ENCODE results near the gene IQCE.

IQCE gene

DNA sequence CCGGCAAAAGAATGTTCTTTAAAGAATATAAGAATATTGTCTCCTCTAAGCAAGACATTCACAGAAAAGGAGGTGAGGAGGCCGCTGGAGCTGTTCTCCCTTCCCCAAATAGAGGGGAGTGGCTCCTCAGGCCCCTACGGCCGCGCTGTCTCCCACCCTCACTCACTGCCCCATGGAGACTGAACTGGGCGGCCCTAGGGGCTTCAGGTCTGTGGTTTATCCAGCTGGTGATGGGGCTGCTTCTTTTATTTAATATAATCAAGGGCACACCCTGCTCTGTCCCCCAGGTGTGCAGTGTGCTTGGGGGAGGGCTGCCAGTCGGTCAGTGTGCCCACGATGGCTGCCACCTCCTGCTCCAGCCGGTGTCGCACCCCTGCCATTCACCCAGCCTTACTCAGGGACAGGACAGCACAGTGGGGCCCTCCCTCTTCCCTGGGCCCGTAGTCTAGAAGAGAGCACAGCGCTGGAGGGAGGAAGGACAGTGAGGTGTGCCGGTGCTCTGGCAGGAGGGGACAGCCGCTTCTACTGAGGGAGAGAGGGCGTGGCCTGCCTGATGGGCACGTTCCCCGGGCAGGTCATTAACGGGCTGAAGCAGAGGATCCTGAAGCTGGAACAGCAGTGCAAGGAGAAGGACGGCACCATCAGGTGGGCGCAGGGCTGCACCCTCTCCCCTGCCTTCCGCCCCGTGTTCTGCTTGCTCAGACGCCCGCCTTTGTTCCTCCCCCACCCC is 23.4 kb downstream of the IQCE start:
- CTCF ChIA-PET = interaction anchor here (0.6 kb wide), 2 partner anchors 25 to 32 kb away, joined by 3 to 4 read pairs; no protein-coding TSS in a partner anchor
- TF ChIP-seq, protein P1, sequence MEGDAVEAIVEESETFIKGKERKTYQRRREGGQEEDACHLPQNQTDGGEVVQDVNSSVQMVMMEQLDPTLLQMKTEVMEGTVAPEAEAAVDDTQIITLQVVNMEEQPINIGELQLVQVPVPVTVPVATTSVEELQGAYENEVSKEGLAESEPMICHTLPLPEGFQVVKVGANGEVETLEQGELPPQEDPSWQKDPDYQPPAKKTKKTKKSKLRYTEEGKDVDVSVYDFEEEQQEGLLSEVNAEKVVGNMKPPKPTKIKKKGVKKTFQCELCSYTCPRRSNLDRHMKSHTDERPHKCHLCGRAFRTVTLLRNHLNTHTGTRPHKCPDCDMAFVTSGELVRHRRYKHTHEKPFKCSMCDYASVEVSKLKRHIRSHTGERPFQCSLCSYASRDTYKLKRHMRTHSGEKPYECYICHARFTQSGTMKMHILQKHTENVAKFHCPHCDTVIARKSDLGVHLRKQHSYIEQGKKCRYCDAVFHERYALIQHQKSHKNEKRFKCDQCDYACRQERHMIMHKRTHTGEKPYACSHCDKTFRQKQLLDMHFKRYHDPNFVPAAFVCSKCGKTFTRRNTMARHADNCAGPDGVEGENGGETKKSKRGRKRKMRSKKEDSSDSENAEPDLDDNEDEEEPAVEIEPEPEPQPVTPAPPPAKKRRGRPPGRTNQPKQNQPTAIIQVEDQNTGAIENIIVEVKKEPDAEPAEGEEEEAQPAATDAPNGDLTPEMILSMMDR (conservative IDR thresholded peaks at IDR 0.05; ENCODE audit: low read depth) = no peak
- DNase-seq (ENCODE audit: low spot score) = no peak
- no peak overlapping the region for H3K27ac ChIP-seq
- POLR2A ChIA-PET (ENCODE audit: low non-redundant PET) = no interaction called here

DNA sequence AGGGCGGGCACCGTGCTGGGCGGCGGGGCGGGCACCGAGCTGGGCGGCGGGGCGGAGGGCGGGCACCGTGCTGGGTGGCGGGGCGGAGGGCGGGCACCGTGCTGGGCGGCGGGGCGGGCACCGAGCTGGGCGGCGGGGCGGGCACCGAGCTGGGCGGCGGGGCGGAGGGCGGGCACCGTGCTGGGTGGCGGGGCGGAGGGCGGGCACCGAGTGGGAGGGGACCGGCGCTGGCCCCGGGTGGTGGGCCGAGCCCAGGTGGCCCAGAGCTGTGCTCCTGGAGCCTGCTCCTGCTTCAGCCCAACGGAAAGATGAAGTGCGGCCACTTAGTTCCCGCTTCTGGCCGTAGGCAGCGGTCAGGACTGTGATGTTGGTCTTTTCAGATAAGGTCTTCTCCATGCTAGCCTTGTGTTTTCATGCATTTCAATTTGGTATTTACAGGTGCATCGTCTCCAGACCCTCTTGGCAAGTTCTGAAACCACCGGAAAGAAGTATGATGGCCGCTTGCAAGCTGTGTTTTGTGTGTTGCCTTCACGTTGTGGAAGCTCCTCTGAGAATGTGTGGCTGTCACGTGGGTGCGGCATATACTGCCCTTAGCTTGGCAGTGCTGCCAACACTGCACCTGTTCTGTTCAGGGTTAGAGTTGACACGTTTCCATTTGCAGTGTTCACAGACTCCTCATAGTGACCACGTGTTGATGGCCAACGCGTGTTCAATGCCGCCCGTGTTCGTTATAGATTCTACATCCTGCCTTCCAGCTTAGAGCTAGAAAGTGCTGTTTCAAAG is 25.2 kb downstream of the IQCE start:
- POLR2A ChIA-PET (ENCODE audit: low non-redundant PET) = no interaction called here
- no peak overlapping the region for H3K27ac ChIP-seq
- TF ChIP-seq, protein P1 (conservative IDR thresholded peaks at IDR 0.05; ENCODE audit: low read depth) = no peak
- no peak for DNase-seq (ENCODE audit: low spot score)
- CTCF ChIA-PET = no interaction called here

DNA sequence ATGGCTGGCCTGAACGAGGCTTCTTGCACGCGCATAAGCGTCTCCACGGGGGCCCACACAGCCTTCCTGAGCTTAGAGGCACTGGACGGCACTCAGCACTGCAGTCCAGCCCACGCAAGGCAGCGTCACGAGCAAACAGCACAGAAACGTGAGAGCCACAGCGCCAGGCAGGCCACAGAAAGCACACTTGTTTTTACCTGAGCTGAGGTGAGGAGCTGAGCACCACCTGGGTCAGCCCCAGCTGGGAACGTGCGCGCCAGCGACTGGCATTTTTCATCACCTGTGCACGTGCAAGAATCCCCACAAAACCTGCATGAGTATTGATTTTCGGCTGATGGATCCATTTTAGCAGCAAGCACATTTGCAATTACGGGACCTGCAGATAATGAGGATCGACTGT is 26.7 kb downstream of the IQCE start:
- no peak overlapping the region for H3K27ac ChIP-seq
- ChIA-PET CTCF (no interaction called here), POLR2A (ENCODE audit: low non-redundant PET) (no interaction called here)
- TF ChIP-seq, protein P1 (conservative IDR thresholded peaks at IDR 0.05; ENCODE audit: low read depth) = no peak
- no peak for DNase-seq (ENCODE audit: low spot score)

DNA sequence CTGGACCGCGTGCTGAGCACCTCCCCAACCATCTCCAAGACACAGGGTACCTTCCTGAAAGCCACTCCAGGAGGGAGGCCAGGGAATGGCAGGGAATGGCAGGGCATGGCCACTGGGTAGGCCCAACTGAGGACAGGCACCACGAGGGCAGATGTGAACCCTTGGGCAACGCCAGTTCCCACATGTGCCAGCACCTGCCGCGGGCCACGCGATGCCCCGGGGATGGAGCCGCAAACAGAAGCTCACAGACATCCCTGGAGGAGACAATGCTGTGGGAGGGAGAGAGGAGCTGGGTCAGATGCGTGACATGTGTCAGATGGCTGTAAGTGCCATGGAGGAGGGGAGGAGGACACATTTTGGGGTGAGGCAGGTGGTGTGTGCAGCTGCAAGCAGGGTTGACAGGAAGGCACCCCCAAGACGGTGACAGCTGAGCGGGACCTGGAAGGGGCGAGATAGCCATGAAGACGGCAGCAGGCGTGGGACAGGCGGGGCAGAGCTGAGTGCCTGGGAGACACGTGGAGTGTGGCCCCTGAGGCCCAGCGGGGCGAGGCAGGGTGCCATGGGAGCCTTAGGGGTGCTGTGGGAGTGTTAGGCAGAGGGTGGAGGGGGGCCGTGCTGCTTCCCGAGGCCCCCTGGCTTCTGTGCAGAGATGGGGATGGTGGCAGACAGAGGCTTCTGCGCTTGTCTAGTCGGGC is 27.7 kb downstream of the IQCE start:
- TF ChIP-seq, protein P1 (conservative IDR thresholded peaks at IDR 0.05; ENCODE audit: low read depth) = no peak
- H3K27ac ChIP-seq = no peak overlapping the region
- DNase-seq (ENCODE audit: low spot score) = no peak
- ChIA-PET CTCF (no interaction called here), POLR2A (ENCODE audit: low non-redundant PET) (no interaction called here)

DNA sequence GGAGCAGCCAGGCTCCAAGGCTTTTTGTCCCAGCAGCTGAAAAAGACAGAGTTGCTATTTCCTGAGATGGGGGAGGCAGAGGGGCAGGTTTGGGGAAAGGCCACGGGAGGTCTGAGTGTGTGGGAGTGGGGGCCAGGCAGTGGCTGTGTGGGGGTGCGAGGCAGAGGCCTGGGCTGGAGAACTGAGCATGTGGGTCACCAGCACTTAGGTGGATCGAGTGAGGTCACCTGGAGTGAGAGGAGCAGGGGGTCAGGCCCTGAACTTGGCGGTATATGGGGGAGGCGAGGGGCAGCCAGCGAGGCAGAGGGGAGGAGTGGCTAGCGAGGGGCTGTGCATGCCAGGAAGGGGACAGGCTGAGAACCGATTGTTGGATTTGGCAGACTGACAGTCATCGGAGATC is 28.4 kb downstream of the IQCE start:
- ChIA-PET CTCF (no interaction called here), POLR2A (ENCODE audit: low non-redundant PET) (no interaction called here)
- TF ChIP-seq, protein P1 (conservative IDR thresholded peaks at IDR 0.05; ENCODE audit: low read depth) = no peak
- no peak overlapping the region for H3K27ac ChIP-seq
- DNase-seq (ENCODE audit: low spot score) = no peak

DNA sequence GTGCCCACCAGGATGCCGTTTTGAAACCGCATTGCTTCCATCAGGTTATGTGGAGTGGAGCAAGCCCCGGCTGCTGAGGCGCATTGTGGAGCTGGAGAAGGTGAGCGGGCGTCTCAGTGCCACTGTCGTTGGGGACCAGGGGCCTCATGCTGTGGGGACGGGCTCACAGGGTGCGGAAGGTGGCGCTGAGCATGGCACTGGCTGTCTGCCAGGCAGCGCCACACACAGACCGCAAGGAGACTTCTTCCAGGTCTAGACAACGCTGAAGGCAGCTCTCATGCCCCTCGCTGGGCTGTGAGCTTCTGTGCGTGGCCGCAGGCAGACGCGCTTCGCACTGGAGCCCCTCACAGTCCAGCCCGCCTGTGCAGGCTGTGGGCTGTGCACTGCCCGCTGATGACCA is 29.0 kb downstream of the IQCE start:
- TF ChIP-seq, protein P1 (conservative IDR thresholded peaks at IDR 0.05; ENCODE audit: low read depth) = no peak
- no peak for DNase-seq (ENCODE audit: low spot score)
- POLR2A ChIA-PET (ENCODE audit: low non-redundant PET) = no interaction called here
- CTCF ChIA-PET = no interaction called here
- H3K27ac ChIP-seq = no peak overlapping the region
